Natural killer cell (primary cell): Measurements from ENCODE around the gene PARD3B. TPM values are rescaled to one million over a fixed set of nuclear protein-coding genes. Genes with fewer than 3 reads are reported as not detected.

Experiments used
- ATAC-seq, 3 donors: fragments of 150-1000 bp in 2 of 3; fragments of 200-7000 bp in 1 of 3; cut with Tn5 transposase; 1 replicate in 1 of 3; 2 replicates in 2 of 3; pipeline ENCODE4 v1.10.0; 2021; ENCODE audit warnings: mild to moderate bottlenecking in 2 of 3, moderate library complexity in 2 of 3
- DNase-seq, 2 donors: peaks; one replicate each; pipeline versions ENCODE4 v3.0.0 to v3.0.0-alpha.2; 2013 to 2021; ENCODE audit warnings: mixed read lengths in 1 of 2
- H3K27ac ChIP-seq: one replicate; pipeline ENCODE4 v1.5.1; 2013; ENCODE audit warnings: mild to moderate bottlenecking, low read length
- H3K27me3 ChIP-seq: one replicate; pipeline ENCODE4 v1.6.1; 2013; ENCODE audit warnings: low read length; ENCODE audit not compliant: control insufficient read depth, insufficient read depth
- H3K36me3 ChIP-seq: one replicate; pipeline ENCODE4 v1.6.1; 2013; ENCODE audit warnings: low read length; ENCODE audit not compliant: control insufficient read depth, insufficient read depth
- H3K4me1 ChIP-seq: one replicate; pipeline ENCODE4 v1.6.1; 2013; ENCODE audit warnings: low read length; ENCODE audit not compliant: control insufficient read depth, insufficient read depth
- H3K4me3 ChIP-seq: one replicate; pipeline ENCODE4 v1.5.1; 2013; ENCODE audit warnings: low read length
- H3K9me3 ChIP-seq: one replicate; pipeline ENCODE4 v1.6.1; 2013; ENCODE audit warnings: low read length; ENCODE audit not compliant: control insufficient read depth, insufficient read depth
- H3K27ac Mint-ChIP-seq, 2 donors: one replicate each; pipeline ENCODE4 v1.8.0; 2022; ENCODE audit warnings: mild to moderate bottlenecking in 2 of 2, mixed read lengths in 2 of 2, moderate library complexity in 1 of 2
- H3K27me3 Mint-ChIP-seq, 2 donors: one replicate each; pipeline ENCODE4 v1.8.0; 2022; ENCODE audit warnings: low read depth in 2 of 2, mixed read lengths in 2 of 2
- H3K36me3 Mint-ChIP-seq: one replicate; pipeline ENCODE4 v1.8.0; 2022; ENCODE audit warnings: mixed read lengths
- H3K4me1 Mint-ChIP-seq, 2 donors: one replicate each; pipeline ENCODE4 v1.8.0; 2022; ENCODE audit warnings: mixed read lengths in 2 of 2
- H3K4me3 Mint-ChIP-seq: one replicate; pipeline ENCODE4 v1.8.0; 2022; ENCODE audit warnings: mild to moderate bottlenecking, moderate library complexity, mixed read lengths
- H3K9me3 Mint-ChIP-seq, 2 donors: one replicate each; pipeline ENCODE4 v1.8.0; 2022; ENCODE audit warnings: mixed read lengths in 2 of 2
- CTCF ChIP-seq: fragments of 200-600 bp; IDR thresholded peaks from one replicate; pipeline ENCODE4 v1.8.0; 2022; ENCODE audit warnings: antibody characterized with exemption
- WGBS: methylation state at CpG from one replicate; pipeline ENCODE4 v1.1.7; 2013; ENCODE audit warnings: missing lambda C conversion rate; ENCODE audit not compliant: insufficient coverage; 5-methylcytosine and 5-hydroxymethylcytosine counted together
- intact Hi-C: fragments of 100-400 bp; cut with micrococcal nuclease; formaldehyde crosslinking; loops from one replicate; pipeline ENCODE4 v1.14.2; 2022
- total RNA-seq, 4 donors: library from RNA; stranded (reverse); fragments of 120-200 nt in 1 of 4; gene quantifications; one replicate each; pipeline versions ENCODE4 v1.2.3 to v1.2.4, GENCODE V29; 2013 to 2022

PARD3B gene
- total RNA-seq, 3 donors from 2014 or later (not counting 1 experiment from before 2014, with no cell fraction given), result 0.13 to 0.45 TPM; not detected in 1

GRCh38 chr2:204706939-204707338 is 161.7 kb downstream of the PARD3B start:
- H3K27me3 Mint-ChIP-seq, result no peaks in the 10 kb centered on the region
- WGBS, result 76% methylated on average over 2 of the region's 2 CpGs
- H3K4me1 Mint-ChIP-seq, result no peaks in the 10 kb centered on the region
- H3K27ac ChIP-seq, result no peak overlapping the region
- H3K4me3 Mint-ChIP-seq, result no peak overlapping the region
- ATAC-seq (no peak), DNase-seq (no peak)
- H3K4me3 ChIP-seq, result no peak overlapping the region
- H3K27me3 ChIP-seq, result no peaks in the 10 kb centered on the region
- no peak for TF ChIP-seq CTCF
- no peak overlapping the region for H3K27ac Mint-ChIP-seq
- no peaks in the 10 kb centered on the region for H3K36me3 ChIP-seq
- H3K9me3 ChIP-seq, result no peaks in the 10 kb centered on the region
- H3K4me1 ChIP-seq, result no peaks in the 10 kb centered on the region
- no peaks in the 10 kb centered on the region for H3K9me3 Mint-ChIP-seq
- intact Hi-C loops, result no loop called here
- no peaks in the 10 kb centered on the region for H3K36me3 Mint-ChIP-seq

DNA sequence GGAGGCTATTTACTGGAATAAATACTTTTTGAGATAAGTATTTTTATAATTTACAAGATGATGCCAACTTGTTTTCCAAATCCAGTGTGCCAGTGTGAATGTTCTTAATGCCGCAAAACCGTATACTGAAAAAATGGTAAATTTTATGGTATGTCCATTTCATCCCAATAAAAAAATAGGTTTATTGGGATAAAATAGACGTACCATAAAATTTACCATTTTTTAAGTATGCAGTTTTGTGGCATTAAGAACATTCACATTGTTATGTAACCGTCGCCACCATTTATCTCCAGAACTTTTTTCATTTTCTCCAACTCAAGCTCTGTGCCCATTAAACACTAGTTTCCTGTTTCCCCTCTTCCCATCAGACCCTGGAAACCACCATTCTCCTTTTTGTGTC is 167.9 kb downstream of the PARD3B start:
- intact Hi-C loops, result no loop called here
- no peaks in the 10 kb centered on the region for H3K36me3 Mint-ChIP-seq

DNA sequence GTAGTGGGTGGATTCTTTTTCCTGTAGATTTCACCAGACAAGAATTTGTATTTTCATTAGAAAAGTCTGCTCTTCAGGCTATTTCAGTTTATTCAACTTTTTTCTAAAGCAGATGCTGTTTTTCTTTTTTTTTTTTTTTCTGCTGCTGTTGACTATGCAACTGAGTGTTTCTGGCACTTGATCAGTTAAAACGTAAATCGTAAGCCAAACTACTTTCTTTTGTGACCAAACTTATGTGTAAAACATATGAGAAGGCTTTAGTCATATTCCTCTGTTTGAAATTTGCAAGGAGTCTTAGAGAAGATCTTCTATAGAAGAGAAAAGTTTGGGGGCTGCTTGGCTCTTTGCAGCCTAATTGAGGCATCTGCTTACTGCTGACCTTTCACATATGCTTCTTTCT is 170.1 kb downstream of the PARD3B start:
- no peak overlapping the region for H3K27ac ChIP-seq
- no peaks in the 10 kb centered on the region for H3K27me3 Mint-ChIP-seq
- no peak for DNase-seq
- H3K36me3 ChIP-seq, result no peaks in the 10 kb centered on the region
- H3K4me3 Mint-ChIP-seq, result no peak overlapping the region
- H3K4me1 ChIP-seq, result no peaks in the 10 kb centered on the region
- no peak overlapping the region for H3K4me3 ChIP-seq
- H3K4me1 Mint-ChIP-seq, result no peaks in the 10 kb centered on the region
- intact Hi-C loops, result no loop called here
- H3K27me3 ChIP-seq, result no peaks in the 10 kb centered on the region
- no peaks in the 10 kb centered on the region for H3K9me3 ChIP-seq
- TF ChIP-seq CTCF, result no peak
- WGBS, result no CpG with 5 or more reads among the region's 2 CpGs
- no peaks in the 10 kb centered on the region for H3K36me3 Mint-ChIP-seq
- H3K9me3 Mint-ChIP-seq, result peaks cover 0 to 4% of the 10 kb centered on the region in 2 donors
- no peak overlapping the region for H3K27ac Mint-ChIP-seq
- ATAC-seq, result no peak

More for the DNA sequence above, 167.9 kb downstream of the PARD3B start:
- Histone ChIP-seq H3K27ac (no peak overlapping the region), H3K27me3 (no peaks in the 10 kb centered on the region), H3K4me3 (no peak overlapping the region), H3K4me1 (no peaks in the 10 kb centered on the region), H3K9me3 (no peaks in the 10 kb centered on the region), H3K36me3 (no peaks in the 10 kb centered on the region)
- no peaks in the 10 kb centered on the region for H3K27me3 Mint-ChIP-seq
- H3K4me1 Mint-ChIP-seq, result no peaks in the 10 kb centered on the region
- no peak overlapping the region for H3K27ac Mint-ChIP-seq
- 46% methylated on average over 2 of the region's 5 CpGs for WGBS
- H3K9me3 Mint-ChIP-seq, result peaks cover 0 to 4% of the 10 kb centered on the region in 2 donors
- DNase-seq, result no peak
- no peak overlapping the region for H3K4me3 Mint-ChIP-seq
- no peak for ATAC-seq
- no peak for TF ChIP-seq CTCF

DNA sequence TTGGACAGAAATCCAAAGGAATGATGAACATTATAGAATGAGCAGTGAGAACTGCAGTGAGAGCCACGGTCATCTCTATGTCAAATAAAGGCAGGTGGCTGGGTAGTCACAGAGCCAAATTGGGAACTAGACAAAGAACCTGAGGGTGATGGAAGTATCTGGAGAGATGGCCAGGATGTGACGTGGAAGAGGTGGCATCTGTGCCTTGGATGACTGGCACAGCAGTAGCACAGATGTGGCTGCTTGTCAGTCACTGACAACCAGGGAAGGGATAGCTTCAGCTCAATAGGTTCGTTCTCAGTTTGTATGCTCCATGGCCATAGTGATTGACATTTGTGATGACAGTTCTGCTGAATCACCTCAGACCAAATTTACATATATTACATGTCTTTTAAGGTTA is 172.3 kb downstream of the PARD3B start:
- no peak overlapping the region for H3K4me3 ChIP-seq
- Mint-ChIP-seq H3K4me3 (no peak overlapping the region), H3K27me3 (no peaks in the 10 kb centered on the region), H3K36me3 (no peaks in the 10 kb centered on the region), H3K9me3 (peaks cover 0 to 4% of the 10 kb centered on the region in 2 donors), H3K4me1 (no peaks in the 10 kb centered on the region), H3K27ac (no peak overlapping the region)
- 82% methylated on average over 3 of the region's 3 CpGs for WGBS
- no peaks in the 10 kb centered on the region for H3K27me3 ChIP-seq
- H3K27ac ChIP-seq, result no peak overlapping the region
- no peaks in the 10 kb centered on the region for H3K36me3 ChIP-seq
- TF ChIP-seq CTCF, result no peak
- H3K9me3 ChIP-seq, result no peaks in the 10 kb centered on the region
- ATAC-seq (no peak), DNase-seq (no peak)
- no peaks in the 10 kb centered on the region for H3K4me1 ChIP-seq
- intact Hi-C loops, result no loop called here
